ENCODE results near the gene ZNF335.

ZNF335 gene

DNA sequence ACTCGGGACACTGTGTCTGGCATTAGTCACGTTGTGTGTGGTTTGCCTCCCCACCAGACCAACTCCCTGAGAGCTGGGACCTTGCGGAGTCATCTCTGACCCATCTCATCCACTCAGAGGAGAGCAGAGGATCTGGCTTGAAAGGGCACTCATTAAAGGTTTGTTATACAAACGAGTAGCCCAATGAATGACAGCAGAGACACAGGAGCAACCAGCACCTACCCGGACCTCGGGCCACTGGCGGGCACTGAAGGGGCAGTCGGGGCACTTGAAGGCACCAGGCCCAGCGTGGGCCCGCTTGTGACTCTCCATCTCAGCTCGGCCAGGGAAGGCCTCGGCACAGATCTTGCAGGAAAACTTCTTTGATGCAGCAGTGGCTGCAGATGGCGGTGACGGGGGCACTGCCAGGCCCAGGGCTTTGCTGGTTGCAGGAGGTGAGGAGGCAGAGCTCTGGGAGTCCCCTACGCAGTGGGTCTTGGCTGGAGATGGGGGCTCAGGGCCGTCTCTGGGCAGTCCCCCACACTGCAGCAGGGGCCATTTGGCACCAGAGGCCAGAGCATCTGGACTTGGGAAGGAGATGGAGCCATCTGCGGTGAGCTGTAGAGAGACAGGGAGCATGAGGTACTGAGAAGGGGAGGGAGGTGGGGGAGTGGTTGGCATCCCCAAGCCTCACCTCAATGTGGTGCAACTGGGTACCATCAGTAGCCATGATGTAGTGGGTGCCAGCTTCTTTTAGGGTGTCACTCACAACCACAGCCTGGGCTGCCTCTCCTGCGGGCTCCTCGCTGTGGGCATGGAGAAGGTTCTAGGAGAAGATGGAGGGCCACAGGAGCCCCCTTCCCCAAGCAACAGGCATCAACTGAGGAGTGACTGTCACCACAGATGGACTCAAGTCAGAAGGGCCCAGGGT is 19.8 kb downstream of the ZNF335 start:
- no peak for DNase-seq

DNA sequence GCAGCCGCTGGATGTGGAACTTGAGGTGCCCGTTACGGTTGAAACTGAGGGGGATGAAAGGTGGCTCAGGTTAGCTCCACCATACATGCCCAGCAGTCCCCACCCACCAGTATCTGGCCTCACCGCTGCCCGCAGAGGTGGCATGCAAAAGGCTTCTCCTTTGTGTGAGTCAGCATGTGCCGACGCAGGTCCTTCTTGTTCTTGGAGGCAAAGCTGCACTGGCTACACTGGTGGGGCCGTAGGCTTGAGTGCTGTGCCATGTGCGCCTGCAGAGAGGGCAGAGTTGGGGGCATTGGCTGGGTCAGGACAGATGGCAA is 21.7 kb downstream of the ZNF335 start:
- DNase-seq: peak; percentile 28 to 65

DNA sequence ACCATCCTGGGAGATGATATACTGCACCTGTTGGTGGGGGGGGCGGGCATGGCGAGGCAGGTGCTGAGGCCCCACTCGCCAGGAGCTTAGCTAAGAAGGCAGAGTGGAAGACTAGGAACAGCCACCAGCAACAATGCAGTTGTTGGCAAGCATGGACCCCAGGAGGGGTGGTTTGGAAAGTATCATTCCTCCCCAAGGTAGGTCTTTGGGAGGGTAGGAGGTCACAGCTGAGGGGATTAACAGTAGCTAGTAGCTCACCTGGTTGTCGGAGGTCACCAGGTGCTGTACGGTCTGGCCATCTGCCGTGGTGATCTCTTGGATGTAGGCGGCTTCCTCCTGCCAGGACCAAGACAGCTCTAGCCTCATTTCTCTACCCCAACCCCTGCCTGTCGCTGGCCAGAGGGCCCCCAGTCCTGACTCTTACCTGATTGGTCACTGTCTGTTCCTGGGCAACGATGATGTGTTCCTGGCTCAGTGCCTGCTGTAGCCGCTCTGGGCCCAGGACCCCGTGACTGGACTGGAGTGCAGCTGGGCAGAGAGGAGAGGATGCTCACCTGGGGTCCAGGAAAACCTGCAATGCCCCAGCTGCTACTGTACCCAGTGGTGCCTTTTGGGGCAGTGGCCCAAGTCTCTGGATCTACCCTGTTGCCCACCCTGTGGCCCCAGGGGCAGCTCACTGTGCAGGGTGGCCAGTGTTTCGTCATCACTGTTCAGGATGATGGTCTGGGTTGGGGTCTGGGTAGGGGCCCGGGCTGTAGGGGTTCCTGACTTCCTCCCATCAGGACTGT is 22.3 kb downstream of the ZNF335 start:
- DNase-seq: no peak

DNA sequence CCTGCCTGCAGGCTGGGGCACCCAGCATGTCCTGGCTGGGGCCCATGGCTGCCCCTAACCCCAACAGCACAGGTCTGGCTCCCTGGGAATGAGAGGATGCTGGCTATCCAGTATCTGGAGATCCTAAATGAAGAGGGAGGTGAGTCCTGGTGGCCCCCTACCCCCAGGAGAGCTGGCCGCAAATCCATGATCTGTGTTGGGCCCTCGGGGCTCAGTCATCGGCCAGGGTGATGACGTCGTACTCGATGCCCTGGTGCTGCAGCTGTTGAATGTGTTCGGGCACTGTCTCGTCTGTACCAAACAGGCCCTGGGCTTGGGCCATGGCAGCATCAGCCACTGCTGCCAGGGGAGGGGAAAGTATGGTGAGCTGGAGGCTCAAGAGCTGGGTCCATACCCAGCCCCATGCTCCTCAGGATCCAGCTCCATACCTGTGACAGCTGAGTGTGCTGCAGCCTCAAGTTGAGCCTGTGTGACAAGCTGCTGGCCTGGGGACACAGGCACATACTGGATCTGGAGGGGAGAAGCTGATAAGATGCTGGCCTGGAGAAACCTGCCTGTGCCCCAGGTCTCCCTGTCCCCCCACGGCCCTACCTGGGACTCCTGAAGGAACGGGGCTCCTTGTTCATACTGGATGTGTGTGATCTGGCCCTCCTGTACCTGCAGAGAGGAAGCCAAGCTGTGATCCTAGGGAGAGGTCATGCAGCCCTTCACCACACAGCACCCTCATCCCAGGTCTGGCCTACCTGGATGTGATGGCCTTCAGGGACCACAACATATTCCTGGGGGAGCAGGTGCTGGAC is 23.1 kb downstream of the ZNF335 start:
- DNase-seq: no peak

DNA sequence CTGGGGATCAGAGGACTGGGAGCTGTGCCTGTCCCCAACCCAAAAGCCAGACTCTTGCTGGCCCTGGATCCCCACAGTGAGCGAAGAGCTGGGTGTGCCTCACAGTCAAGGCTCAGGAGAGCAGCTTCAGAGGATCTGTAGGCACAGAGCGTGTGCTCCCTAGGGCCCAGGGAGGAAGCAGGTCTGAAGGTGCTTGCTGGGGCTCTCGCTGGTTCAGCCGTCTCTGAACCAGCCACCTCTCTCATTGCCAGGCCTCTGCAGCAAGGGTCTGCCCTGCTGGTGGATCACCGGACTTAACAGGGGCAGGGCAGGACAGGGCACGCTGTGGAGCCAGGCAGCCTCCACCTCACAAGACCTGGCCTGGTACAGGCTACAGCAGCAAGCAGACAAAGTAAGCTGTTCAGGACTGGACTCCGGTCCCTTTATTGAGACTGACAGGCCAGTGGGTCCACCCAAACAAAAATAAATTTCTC is 23.7 kb downstream of the ZNF335 start:
- DNase-seq: no peak

DNA sequence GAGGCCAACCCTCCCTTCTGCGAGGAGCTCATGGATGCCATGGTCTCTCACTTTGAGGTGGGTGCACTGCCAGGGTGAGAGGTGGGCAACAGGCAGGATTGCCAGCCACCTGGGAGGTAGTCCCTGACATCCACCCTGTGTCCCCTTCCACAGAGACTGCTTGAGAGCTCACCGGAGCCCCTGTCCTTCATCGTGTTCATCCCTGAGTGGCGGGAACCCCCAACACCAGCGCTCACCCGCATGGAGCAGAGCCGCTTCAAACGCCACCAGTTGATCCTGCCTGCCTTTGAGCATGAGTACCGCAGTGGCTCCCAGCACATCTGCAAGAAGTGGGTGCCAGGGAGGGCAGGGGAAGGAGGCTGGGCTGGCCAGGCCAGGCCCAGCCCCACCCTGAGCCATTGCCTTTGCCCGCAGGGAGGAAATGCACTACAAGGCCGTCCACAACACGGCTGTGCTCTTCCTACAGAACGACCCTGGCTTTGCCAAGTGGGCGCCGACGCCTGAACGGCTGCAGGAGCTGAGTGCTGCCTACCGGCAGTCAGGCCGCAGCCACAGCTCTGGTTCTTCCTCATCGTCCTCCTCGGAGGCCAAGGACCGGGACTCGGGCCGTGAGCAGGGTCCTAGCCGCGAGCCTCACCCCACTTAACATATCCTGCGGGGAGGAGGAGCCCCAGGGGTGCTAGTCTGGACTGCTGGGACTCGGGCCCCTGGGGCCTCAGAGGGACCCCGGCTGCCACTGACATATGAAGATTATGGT is 24.7 kb downstream of the ZNF335 start:
- no peak for DNase-seq

DNA sequence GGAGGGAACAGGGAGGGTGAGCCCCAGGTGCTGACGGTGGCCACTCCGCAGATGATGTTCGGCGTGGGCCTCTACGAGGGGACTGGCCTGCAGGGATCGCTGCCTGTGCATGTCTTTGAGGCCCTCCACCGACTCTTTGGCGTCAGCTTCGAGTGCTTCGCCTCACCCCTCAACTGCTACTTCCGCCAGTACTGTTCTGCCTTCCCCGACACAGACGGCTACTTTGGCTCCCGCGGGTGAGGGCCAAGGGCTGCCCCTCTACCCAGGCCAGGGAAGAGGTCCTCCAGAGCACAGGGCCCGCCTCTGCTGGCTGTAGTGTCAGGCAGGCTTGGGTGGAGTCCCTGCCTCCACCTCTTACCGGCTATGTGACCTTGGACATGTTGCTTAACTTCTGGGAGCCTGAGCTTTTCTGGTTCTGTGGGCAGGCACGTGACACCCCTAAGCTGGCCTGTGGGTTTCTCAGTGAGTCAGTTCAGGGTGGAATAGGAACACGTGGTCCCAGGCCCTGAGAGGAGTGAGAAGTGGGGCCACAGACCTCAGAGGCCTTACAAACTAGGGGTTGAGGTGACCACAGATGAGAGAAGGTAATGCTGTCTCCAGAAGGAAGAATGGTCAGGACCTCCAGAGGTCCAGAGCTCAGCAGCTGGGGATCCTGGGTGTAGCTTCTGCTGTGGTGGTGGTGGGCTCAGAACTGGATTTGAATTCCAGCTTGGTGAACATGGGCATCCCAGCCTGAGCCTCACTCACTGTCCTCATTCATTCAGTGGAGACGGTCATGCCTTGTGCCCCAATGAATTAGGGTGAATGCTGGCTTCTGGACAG is 25.6 kb downstream of the ZNF335 start:
- no peak for DNase-seq

DNA sequence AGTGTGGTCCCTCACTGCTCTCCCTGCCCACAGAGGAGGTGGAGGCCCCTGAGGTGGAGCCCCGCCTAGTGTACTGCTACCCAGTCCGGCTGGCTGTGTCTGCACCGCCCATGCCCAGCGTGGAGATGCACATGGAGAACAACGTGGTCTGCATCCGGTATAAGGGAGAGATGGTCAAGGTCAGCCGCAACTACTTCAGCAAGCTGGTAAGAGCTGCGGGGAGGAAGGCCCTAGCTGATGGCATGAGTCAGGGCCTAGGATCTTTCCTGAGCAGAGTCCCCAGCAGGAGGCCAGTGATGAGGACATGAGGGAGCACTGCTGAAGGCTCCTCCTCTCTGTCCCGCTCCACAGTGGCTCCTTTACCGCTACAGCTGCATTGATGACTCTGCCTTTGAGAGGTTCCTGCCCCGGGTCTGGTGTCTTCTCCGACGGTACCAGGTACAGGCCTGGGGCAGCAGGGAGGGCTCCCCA is 26.3 kb downstream of the ZNF335 start:
- no peak for DNase-seq

DNA sequence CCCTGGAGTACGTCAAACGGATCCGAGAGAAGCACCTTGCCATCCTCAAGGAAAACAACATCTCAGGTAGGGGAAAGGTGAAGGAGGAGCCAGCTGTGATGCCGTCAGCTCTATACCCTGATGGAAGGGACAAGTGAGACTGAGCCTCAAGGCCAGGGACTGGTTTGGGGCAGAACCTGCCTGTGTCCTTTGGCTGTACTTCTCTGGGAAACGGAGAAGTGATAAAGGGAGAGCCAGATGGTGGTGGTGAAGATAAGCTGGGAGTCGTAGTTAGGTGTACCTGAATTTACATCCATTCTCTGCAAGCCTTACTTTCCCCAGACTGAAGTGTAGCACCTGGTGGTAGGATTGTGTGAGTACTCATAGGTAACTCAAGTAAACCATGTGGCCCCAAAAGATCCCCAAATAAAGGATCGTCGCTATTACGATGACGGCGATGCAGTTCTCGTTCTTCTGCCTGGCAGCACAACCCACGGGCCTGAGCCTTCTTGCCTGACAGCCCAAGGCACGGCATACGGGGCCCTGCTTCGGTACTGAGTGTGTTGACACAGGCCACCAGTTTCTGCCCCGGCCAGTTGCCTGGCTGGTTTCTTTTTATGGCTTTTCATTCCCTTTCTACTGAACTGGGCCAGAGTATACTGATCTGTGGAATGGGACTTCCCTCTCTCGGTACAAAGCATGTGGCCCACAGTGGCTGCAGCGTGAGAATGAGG is 26.9 kb downstream of the ZNF335 start:
- DNase-seq: no peak

DNA sequence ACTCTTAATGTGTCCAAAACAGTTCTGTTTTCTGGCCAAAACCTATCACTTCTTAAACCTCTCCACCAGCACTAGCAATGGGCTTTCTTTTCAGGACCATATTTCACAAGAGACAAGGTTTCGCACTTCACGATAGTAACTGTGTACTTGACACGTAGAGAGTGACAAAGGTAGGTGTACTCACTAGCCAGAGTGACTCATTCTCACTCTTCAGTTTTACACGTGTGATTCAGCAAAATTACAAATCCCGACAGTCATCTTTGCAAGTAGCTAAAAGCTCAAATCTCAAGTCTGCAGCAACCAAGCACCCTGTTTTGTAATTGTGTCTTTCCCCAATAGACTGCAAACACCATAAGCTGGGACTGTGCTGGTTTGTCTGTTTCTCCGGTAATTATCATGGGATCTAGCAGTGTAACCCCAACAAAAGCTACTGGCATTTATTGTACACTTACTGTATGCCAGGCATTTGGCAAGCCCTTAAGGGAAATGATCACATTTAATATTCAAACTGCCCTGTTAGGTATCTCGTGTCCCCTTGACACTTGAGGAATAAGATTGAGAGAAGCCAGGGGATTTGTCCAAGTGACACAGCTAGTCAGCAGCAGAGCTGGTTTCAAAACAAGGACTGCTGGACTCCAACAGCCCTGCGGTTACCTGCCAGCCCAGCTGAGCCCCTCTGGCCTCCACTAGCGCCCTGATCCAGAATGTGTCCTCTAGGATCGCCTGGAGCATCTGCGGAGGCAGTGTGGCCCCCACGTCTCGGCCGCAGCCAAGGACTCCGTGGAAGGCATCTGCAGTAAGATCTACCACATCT is 27.6 kb downstream of the ZNF335 start:
- no peak for DNase-seq

DNA sequence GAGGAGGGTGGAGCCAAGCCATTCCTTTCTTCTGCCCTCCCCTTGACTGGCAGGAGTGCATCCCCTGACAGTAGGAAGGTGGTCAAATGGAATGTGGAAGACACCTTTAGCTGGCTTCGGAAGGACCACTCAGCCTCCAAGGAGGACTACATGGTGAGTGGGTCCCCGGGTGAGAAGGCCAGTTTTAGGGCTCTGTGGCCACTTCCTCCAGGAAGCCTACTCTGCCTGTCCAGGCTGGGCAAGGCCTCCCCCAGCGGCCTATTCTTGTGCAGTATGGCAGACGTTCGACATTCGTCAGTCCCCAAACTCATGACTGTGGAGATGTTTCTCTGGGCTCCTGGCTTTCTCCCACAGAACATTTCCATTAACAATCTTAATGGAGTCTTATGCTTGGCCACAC is 28.4 kb downstream of the ZNF335 start:
- DNase-seq: no peak

DNA sequence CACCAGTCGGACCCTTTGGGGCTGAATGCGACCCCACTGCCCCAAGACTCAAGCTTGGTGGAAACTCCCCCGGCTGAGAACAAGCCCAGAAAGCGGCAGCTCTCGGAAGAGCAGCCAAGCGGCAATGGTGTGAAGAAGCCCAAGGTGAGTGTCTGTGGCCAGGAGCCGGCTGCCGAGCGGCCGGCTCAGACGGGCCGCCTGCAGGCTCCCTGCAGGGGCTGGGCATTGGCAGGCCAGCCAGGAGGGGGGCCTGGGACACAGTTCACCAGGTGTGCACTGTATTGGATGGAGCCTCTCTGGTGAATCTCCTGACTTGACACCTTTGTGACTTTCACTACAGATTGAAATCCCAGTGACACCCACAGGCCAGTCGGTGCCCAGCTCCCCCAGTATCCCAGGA is 31.5 kb downstream of the ZNF335 start:
- DNase-seq: no peak

DNA sequence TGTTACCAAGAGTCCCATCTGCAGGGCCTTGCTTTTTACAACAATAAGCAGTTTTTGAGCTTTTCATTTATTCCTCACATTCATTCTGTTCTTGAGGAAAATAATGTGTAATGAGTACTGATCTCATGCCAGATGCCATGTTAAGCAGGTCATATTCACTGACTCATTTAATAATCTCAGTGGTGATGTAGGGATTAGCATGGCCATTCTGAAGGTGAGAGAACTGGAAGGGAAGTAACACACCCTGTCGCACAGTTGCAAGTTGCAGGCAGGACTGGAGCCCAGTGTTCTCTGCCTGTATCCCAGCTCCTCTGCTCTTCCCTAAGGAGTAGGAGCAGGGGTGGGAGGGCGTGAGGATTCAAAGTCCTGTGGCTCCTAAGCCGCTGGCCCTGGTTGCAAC is 31.9 kb downstream of the ZNF335 start:
- no peak for DNase-seq

DNA sequence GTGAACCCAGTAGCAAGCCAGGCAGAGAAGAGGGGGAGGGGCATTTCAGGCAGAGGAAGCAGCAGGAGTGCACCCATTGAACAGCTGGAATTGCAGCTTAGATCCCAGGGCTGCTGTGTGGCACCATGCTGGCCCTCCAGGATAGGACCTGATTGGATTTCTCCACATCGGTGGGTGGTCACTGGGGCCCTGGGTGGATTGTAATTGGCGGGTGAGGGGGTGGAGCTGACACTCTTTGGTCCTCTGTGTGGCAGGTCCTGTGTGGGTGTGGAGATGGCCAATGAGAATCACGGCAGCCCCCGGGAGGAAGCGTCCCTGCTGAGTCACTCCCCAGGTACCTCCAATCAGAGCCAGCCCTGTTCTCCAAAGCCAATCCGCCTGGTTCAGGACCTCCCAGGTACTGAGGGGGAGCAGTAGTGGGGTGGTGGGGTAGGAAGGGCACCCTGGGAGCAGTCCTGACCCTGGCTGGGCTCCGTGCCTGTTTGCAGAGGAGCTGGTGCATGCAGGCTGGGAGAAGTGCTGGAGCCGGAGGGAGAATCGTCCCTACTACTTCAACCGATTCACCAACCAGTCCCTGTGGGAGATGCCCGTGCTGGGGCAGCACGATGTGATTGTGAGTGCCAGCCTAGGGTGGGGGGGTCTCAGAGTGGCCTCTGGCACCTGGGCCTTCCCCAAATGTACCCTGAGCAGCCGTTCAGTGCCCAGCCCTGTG is 33.1 kb downstream of the ZNF335 start:
- DNase-seq: no peak

DNA sequence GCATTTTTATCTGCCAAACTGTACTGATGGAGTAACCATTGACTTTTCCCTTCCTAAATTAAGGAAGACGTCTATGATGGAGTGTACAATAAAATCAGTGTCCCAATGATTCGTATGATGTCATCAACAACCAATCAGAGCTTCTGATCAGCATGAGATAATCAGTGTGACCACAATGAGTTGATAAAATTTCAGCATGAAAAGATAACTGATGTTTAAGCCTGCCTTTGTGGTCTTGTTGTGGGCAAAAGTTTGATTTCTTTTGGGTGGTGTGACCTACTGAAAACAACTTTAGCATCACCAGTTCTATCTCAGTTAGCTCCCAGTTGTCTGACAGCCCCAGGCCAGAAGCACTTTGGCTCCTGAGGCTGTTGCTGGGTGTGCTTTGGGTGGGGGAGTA is 34.2 kb downstream of the ZNF335 start:
- DNase-seq: no peak

DNA sequence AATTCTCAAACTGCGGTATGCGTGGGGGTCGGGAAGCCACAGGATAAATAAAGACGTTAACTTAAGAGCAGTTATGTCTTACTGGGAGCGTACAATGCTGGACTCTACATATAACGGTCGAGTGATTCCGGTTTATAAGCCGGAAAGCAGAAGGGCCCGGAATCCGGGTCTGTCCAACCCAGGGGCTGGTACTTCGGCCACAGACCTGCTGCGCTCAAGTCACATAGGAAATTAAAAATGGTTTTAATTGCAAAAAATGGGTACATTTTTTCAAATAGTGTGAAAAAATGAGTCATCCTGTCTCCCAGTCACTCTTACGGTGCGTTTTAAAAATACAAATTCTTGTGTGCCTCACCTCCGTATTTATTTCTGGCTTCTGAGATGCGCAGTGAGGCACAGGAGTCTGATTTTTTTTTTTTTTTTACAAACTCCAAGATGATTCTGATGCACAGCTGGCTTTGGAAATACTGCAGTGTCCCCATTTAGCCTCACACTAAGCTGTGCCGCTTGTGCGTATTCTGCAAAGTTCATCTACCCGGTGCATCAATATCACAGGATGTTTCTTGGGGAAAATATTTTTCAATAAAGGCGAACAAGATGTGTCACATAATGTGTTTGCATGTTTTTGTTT is 36.5 kb downstream of the ZNF335 start:
- no peak for DNase-seq

DNA sequence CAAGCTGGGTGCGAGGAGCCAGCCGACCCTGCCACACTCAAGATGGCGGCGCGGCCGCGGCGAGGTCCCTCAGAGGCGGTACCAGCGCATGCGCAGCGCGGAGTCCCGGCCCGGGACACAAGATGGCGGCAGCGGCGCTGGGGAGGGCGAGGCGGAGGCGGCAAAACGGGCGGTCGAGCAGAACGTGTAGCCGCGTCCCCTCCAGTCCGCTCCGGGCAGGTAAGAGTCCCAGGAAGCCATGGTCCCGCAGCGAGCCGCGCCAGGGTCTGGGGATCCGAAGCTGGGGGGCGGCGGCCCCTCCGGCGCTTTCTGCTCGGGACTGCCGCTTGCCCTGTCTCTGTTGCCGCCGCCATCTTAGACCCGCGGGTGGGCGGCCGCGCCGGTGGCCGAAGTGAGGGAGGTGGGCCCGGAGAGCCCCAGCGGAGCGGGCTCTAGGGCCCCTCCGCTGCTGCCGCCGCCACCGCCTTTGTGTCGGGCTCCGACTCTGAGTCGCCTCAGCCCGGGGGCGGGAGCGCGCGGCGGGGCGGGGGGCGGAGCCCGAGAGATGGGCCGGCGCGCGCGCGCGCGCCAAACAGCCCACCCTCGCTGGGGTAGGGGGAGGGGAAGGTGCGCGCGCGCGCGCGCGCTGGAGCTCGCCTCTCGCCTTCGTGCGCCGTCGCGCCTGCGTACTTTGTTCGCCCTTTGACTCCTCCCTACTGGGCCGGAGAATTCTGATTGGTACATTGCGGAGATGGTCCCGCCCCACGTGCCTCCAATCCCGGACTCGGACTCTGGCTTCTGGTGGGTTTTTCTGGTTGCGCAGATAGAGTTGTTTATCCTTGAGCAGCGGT is 37.2 kb downstream of the ZNF335 start, which contains the start of gene PCIF1:
Gene PCIF1, plus strand, starts transcription at position 98 of the 830 bp plus-strand sequence. CDS start 4,317 bp downstream, outside the sequence.
- DNase-seq: peak; percentile 94 to 97

All from NCI-H524 (cell line).